Breast epithelium (tissue), 4 donors: ENCODE measurements around the gene ZNF678. TPM values are rescaled to one million over a fixed set of nuclear protein-coding genes. Genes with fewer than 3 reads are reported as not detected.

Experiments used
- DNase-seq, 2 donors: peaks; one replicate each; pipeline ENCODE4 v3.0.0-alpha.2; 2019; ENCODE audit warnings: low spot score in 2 of 2
- H3K27ac ChIP-seq, 2 donors: fragments of 200-600 bp; sonication (generic) in 1 of 2; one replicate each; pipeline ENCODE4 v1.5.1; 2016 to 2019; ENCODE audit warnings: mild to moderate bottlenecking in 1 of 2
- H3K27me3 ChIP-seq, 2 donors: fragments of 200-600 bp; sonication (generic) in 1 of 2; one replicate each; pipeline versions ENCODE4 v1.5.1 to v1.6.0; 2017 to 2019; ENCODE audit warnings: control low read depth in 1 of 2, mild to moderate bottlenecking in 1 of 2
- H3K36me3 ChIP-seq: fragments of 200-600 bp; one replicate; pipeline ENCODE4 v1.5.1; 2019
- H3K4me1 ChIP-seq, 2 donors: fragments of 200-600 bp; sonication (generic); one replicate each; pipeline ENCODE4 v1.5.1; 2016 to 2019; ENCODE audit warnings: control low read depth in 1 of 2
- H3K4me3 ChIP-seq, 3 donors: fragments of 200-600 bp; sonication (generic); 1 replicate in 2 of 3; 2 replicates in 1 of 3; pipeline ENCODE4 v1.5.1; 2016 to 2019; ENCODE audit warnings: mild to moderate bottlenecking in 3 of 3, moderate library complexity in 2 of 3
- H3K9me3 ChIP-seq, 2 donors: fragments of 200-600 bp; sonication (generic) in 1 of 2; one replicate each; pipeline ENCODE4 v1.5.1; 2016 to 2019; ENCODE audit warnings: control low read depth in 1 of 2
- CTCF ChIP-seq, 3 donors: fragments of 450-650 bp; IDR thresholded peaks; one replicate each; pipeline ENCODE4 v1.5.1; 2016 to 2017; ENCODE audit warnings: antibody characterized with exemption in 3 of 3, mild to moderate bottlenecking in 3 of 3, moderate library complexity in 3 of 3
- POLR2A ChIP-seq: fragments of 450-650 bp; IDR thresholded peaks from one replicate; pipeline ENCODE4 v1.6.1; 2016; ENCODE audit warnings: antibody characterized with exemption, mild to moderate bottlenecking, moderate library complexity
- POLR2AphosphoS5 ChIP-seq, 3 donors: sonication (generic); formaldehyde crosslinking; IDR thresholded peaks; one replicate each; pipeline ENCODE4 v1.6.1; 2017; ENCODE audit warnings: antibody characterized with exemption in 3 of 3
- intact Hi-C: fragments of 100-400 bp; cut with DNase I; formaldehyde crosslinking; loops from one replicate; pipeline ENCODE4 v1.15.1; 2023; ENCODE audit warnings: low total_unique reads
- total RNA-seq, 3 donors: library from RNA; depleted of rRNA; stranded (reverse); fragments of >200 nt; gene quantifications; one replicate each; pipeline ENCODE4 v1.1.0, GENCODE V29; 2016

Gene ZNF678
- total RNA-seq = 10 to 100 TPM in 2 of 3 donors, 1 to 10 TPM in 1; 8.5 to 19.8 (median 12.8) TPM

GRCh38 chr1:227563324-227564201 lies at the start of gene ZNF678:
ZNF678 (plus strand) TSS chr1:227563556; CDS start chr1:227650992, 87,436 bp downstream.
- no peaks in the 10 kb centered on the region for H3K4me1 ChIP-seq
- TF ChIP-seq CTCF (IDR thresholded peaks at IDR 0.05) (no peak), POLR2AphosphoS5 (IDR thresholded peaks at IDR 0.05) (peak; percentile 18 to 73 (median 59)), POLR2A (no peak)
- peak within 1 kb of the TSS; percentile 60 to 77 (median 76) for H3K4me3 ChIP-seq
- H3K36me3 ChIP-seq = no peaks in the 10 kb centered on the region
- H3K9me3 ChIP-seq = no peaks in the 10 kb centered on the region
- intact Hi-C loops = loop anchor here (5.0 kb wide), 1 partner anchor 174 kb away; the partner anchor contains the start of genes JMJD4 and SNAP47
- peaks cover 0 to 22% of the 10 kb centered on the region in 2 donors for H3K27me3 ChIP-seq
- peak; percentile 90 to 91 for DNase-seq
- peak within 1 kb of the TSS; percentile 87 to 88 for H3K27ac ChIP-seq

- Histone ChIP-seq H3K27ac (no peak overlapping the region), H3K27me3 (no peaks in the 10 kb centered on the region), H3K4me1 (no peaks in the 10 kb centered on the region), H3K36me3 (no peaks in the 10 kb centered on the region), H3K4me3 (no peak overlapping the region), H3K9me3 (peaks cover 0 to 6% of the 10 kb centered on the region in 2 donors)
- TF ChIP-seq CTCF (IDR thresholded peaks at IDR 0.05) = no peak
- no peak for TF ChIP-seq POLR2AphosphoS5 (IDR thresholded peaks at IDR 0.05)
- TF ChIP-seq POLR2A = no peak
- no peak for DNase-seq
- intact Hi-C loops = no loop called here
These were observed 44.5 kb upstream of the ZNF678 start for GRCh38 chr1:227518876-227519275.

- Histone ChIP-seq H3K36me3 (no peaks in the 10 kb centered on the region), H3K27ac (no peak overlapping the region), H3K4me3 (no peak overlapping the region), H3K27me3 (no peaks in the 10 kb centered on the region), H3K4me1 (no peaks in the 10 kb centered on the region), H3K9me3 (peaks cover 16% of the 10 kb centered on the region in 2 donors)
- intact Hi-C loops = no loop called here
- TF ChIP-seq POLR2A = no peak
- no peak for TF ChIP-seq POLR2AphosphoS5 (IDR thresholded peaks at IDR 0.05)
- TF ChIP-seq CTCF (IDR thresholded peaks at IDR 0.05) = no peak
- no peak for DNase-seq
These were observed 41.6 kb upstream of the ZNF678 start for GRCh38 chr1:227521782-227522181.

GRCh38 chr1:227526524-227526923 lies 36.8 kb upstream of the ZNF678 start:
- Histone ChIP-seq H3K36me3 (no peaks in the 10 kb centered on the region), H3K27me3 (no peaks in the 10 kb centered on the region), H3K9me3 (peaks cover 43 to 60% of the 10 kb centered on the region in 2 donors), H3K4me1 (no peaks in the 10 kb centered on the region), H3K4me3 (no peak overlapping the region), H3K27ac (no peak overlapping the region)
- no peak for DNase-seq
- intact Hi-C loops = no loop called here
- TF ChIP-seq POLR2AphosphoS5 (IDR thresholded peaks at IDR 0.05) = no peak
- TF ChIP-seq CTCF (IDR thresholded peaks at IDR 0.05) = no peak
- no peak for TF ChIP-seq POLR2A

- no peak overlapping the region for H3K27ac ChIP-seq
These were observed 31.2 kb upstream of the ZNF678 start for GRCh38 chr1:227532019-227532619.

More at GRCh38 chr1:227532019-227532619, 31.2 kb upstream of the ZNF678 start:
- no peaks in the 10 kb centered on the region for H3K36me3 ChIP-seq
- TF ChIP-seq POLR2A (no peak), CTCF (IDR thresholded peaks at IDR 0.05) (no peak), POLR2AphosphoS5 (IDR thresholded peaks at IDR 0.05) (no peak)
- no peaks in the 10 kb centered on the region for H3K27me3 ChIP-seq
- H3K9me3 ChIP-seq = peaks cover 43 to 73% of the 10 kb centered on the region in 2 donors
- no peak for DNase-seq
- H3K4me1 ChIP-seq = no peaks in the 10 kb centered on the region
- intact Hi-C loops = no loop called here
- no peak overlapping the region for H3K4me3 ChIP-seq
